Naive thymus-derived CD4-positive, alpha-beta T cell (primary cell): ENCODE results near the gene TRIM39. TPM values are rescaled to one million over a fixed set of nuclear protein-coding genes. Genes with fewer than 3 reads are reported as not detected.
"Not testable (repeated sequence)": the region's sequence is repeated elsewhere in the genome, so short reads cannot be mapped to it uniquely, and the experiment has no call there.

Experiments used
- ATAC-seq: fragments of 150-1000 bp; cut with Tn5 transposase; 2 replicates; pipeline ENCODE4 v1.10.0; 2021; ENCODE audit warnings: mild to moderate bottlenecking, moderate library complexity
- CTCF ChIA-PET: fragments of 350-600 bp; sonication (Branson Sonifier 250); formaldehyde crosslinking; loops from one replicate; lab custom pipeline; 2021; ENCODE audit warnings: antibody characterized with exemption; lab: Charles Lee
- POLR2A ChIA-PET: fragments of 350-600 bp; sonication (Branson Sonifier 250); formaldehyde crosslinking; loops from one replicate; lab custom pipeline; 2021; ENCODE audit warnings: antibody characterized with exemption, inconsistent platforms; lab: Charles Lee
- DNase-seq, 9 donors: peaks; one replicate each; pipeline versions ENCODE4 v3.0.0 to v3.0.0-alpha.2; 2020 to 2022; ENCODE audit warnings: mixed read lengths in 1 of 9
- H3K27ac ChIP-seq: one replicate; pipeline ENCODE4 v1.7.0; 2013; ENCODE audit warnings: mild to moderate bottlenecking, low read depth, low read length, moderate library complexity
- H3K27me3 ChIP-seq, 2 donors: one replicate each; pipeline ENCODE4 v1.7.0; 2013; ENCODE audit warnings: low read length in 2 of 2, mild to moderate bottlenecking in 2 of 2, moderate library complexity in 2 of 2; ENCODE audit not compliant: control insufficient read depth in 2 of 2, insufficient read depth in 2 of 2
- H3K36me3 ChIP-seq, 3 experiments: 1 replicate in 2 of 3; 2 replicates in 1 of 3; pipeline ENCODE4 v1.7.0; 2013; ENCODE audit warnings: low read length in 3 of 3, mild to moderate bottlenecking in 3 of 3, moderate library complexity in 1 of 3; ENCODE audit not compliant: insufficient read depth in 3 of 3, control insufficient read depth in 2 of 3
- H3K4me1 ChIP-seq, 2 donors: one replicate each; pipeline ENCODE4 v1.7.0; 2013; ENCODE audit warnings: low read length in 2 of 2, mild to moderate bottlenecking in 2 of 2, moderate library complexity in 1 of 2; ENCODE audit not compliant: control insufficient read depth in 2 of 2, insufficient read depth in 2 of 2
- H3K4me3 ChIP-seq: 2 replicates; pipeline ENCODE4 v1.7.0; 2013; ENCODE audit warnings: mild to moderate bottlenecking, low read length
- H3K9me3 ChIP-seq, 3 experiments: 1 replicate in 2 of 3; 2 replicates in 1 of 3; pipeline ENCODE4 v1.7.0; 2013; ENCODE audit warnings: low read length in 3 of 3; ENCODE audit not compliant: control insufficient read depth in 2 of 3
- H3K27ac Mint-ChIP-seq, 9 donors: one replicate each; pipeline ENCODE4 v1.8.0; 2020 to 2022; ENCODE audit warnings: mixed read lengths in 9 of 9, mild to moderate bottlenecking in 8 of 9, moderate library complexity in 5 of 9, inconsistent platforms in 2 of 9
- H3K27me3 Mint-ChIP-seq, 5 donors: one replicate each; pipeline ENCODE4 v1.8.0; 2021 to 2022; ENCODE audit warnings: mixed read lengths in 5 of 5, mild to moderate bottlenecking in 1 of 5
- H3K36me3 Mint-ChIP-seq, 5 donors: one replicate each; pipeline ENCODE4 v1.8.0; 2020 to 2022; ENCODE audit warnings: mixed read lengths in 5 of 5, mild to moderate bottlenecking in 3 of 5, inconsistent platforms in 1 of 5
- H3K4me1 Mint-ChIP-seq, 7 donors: one replicate each; pipeline ENCODE4 v1.8.0; 2020 to 2022; ENCODE audit warnings: mixed read lengths in 7 of 7, mild to moderate bottlenecking in 3 of 7, inconsistent platforms in 1 of 7
- H3K4me3 Mint-ChIP-seq, 10 donors: one replicate each; pipeline ENCODE4 v1.8.0; 2020 to 2022; ENCODE audit warnings: mild to moderate bottlenecking in 10 of 10, mixed read lengths in 10 of 10, moderate library complexity in 6 of 10, inconsistent platforms in 2 of 10
- H3K9me3 Mint-ChIP-seq, 11 donors: one replicate each; pipeline ENCODE4 v1.8.0; 2020 to 2022; ENCODE audit warnings: mixed read lengths in 11 of 11, mild to moderate bottlenecking in 4 of 11, inconsistent platforms in 1 of 11, moderate library complexity in 1 of 11
- intact Hi-C, 2 donors: fragments of 100-400 bp; cut with micrococcal nuclease; formaldehyde crosslinking; loops; one replicate each; pipeline ENCODE4 v1.15.1; 2023
- polyA plus RNA-seq, 2 donors: library from polyadenylated mRNA; unstranded; fragments of 300-500 nt; fragmentation: Illumina TruSeq; gene quantifications; one replicate each; pipeline ENCODE4 v1.2.3, GENCODE V29; 2021
- total RNA-seq, 6 experiments: library from RNA in 5 of 6; stranded (reverse) in 5 of 6; gene quantifications; 1 replicate in 5 of 6; 2 replicates in 1 of 6; pipeline ENCODE4 v1.2.3 and lab custom pipeline; 2021 to 2026

Gene TRIM39
- total RNA-seq (10 to 100 TPM; 12.8 to 42.1 (median 26.4) TPM), polyA plus RNA-seq (10 to 100 TPM in 1 of 2 donors, 1 to 10 TPM in 1; 7.6 to 18.6 TPM), total RNA-seq (lab: John Stamatoyannopoulos, UW) (82.4 reads per million, percentile 81 among the genes with 10 or more reads in this experiment)

GRCh38 chr6:30326526-30327231 lies at the start of gene TRIM39:
TSS of gene TRIM39 (plus strand) at chr6:30326927. CDS start at chr6:30329318, 2,391 bp downstream.
- peaks cover 34 to 48% of the 10 kb centered on the region in 2 donors for H3K4me1 ChIP-seq
- H3K9me3 ChIP-seq: no peaks in the 10 kb centered on the region
- peaks cover 42 to 71% (median 63%) of the 10 kb centered on the region in 7 donors for H3K4me1 Mint-ChIP-seq
- no peaks in the 10 kb centered on the region for H3K27me3 Mint-ChIP-seq
- CTCF ChIA-PET: interaction anchor here (0.8 kb wide), 1 partner anchor 49 kb away, joined by 3 read pairs; no protein-coding TSS in a partner anchor
- H3K27ac ChIP-seq: peak within 1 kb of the TSS; percentile 100
- ATAC-seq (peak; percentile 76), DNase-seq (peak; percentile 88 to 94 (median 92))
- peak within 1 kb of the TSS; percentile 93 to 99 (median 97) for H3K4me3 Mint-ChIP-seq
- peak within 1 kb of the TSS; percentile 70 for H3K4me3 ChIP-seq
- H3K9me3 Mint-ChIP-seq: peaks cover 0 to 7% (median 0%) of the 10 kb centered on the region in 11 donors
- intact Hi-C loops: loop anchor here (1.0 to 10.0 kb wide), 14 partner anchors 14 to 831 kb away; partner anchors contain the start of genes GNL1 (in 2 of the 2), MRPS18B (in 2 of the 2), PPP1R10 (in 2 of the 2) and PRR3 (in 2 of the 2)
- peaks cover 6 to 30% (median 7%) of the 10 kb centered on the region in 3 experiments for H3K36me3 ChIP-seq
- H3K27me3 ChIP-seq: no peaks in the 10 kb centered on the region
- POLR2A ChIA-PET: interaction anchor here (0.6 to 4.2 kb wide), 18 partner anchors 8 to 404 kb away, joined by 3 to 41 read pairs (median 5); partner anchors contain the start of genes MRPS18B, POLR1H, PRR3 and RPP21
- H3K27ac Mint-ChIP-seq: peak within 1 kb of the TSS; percentile 92 to 100 (median 99)
- H3K36me3 Mint-ChIP-seq: peaks cover 5 to 28% (median 17%) of the 10 kb centered on the region in 5 donors

GRCh38 chr6:30280988-30281387 lies 45.7 kb upstream of the TRIM39 start:
- H3K4me1 ChIP-seq, H3K4me3 Mint-ChIP-seq, H3K4me3 ChIP-seq, H3K4me1 Mint-ChIP-seq, CTCF ChIA-PET, H3K27me3 ChIP-seq, ATAC-seq, DNase-seq, H3K27ac ChIP-seq, intact Hi-C loops, H3K27ac Mint-ChIP-seq, H3K36me3 ChIP-seq, POLR2A ChIA-PET: not testable (repeated sequence)
- Mint-ChIP-seq H3K36me3 (peaks cover 10 to 34% (median 21%) of the 10 kb centered on the region in 5 donors), H3K9me3 (peaks cover 13 to 98% (median 65%) of the 10 kb centered on the region in 11 donors), H3K27me3 (peaks cover 0 to 12% (median 2%) of the 10 kb centered on the region in 5 donors)
- peaks cover 10 to 67% (median 37%) of the 10 kb centered on the region in 3 experiments for H3K9me3 ChIP-seq

- Mint-ChIP-seq H3K27ac (peak overlapping the region in 1 of 9 donors; percentile 14), H3K4me3 (no peak overlapping the region), H3K4me1 (no peaks in the 10 kb centered on the region), H3K36me3 (peaks cover 10 to 42% (median 21%) of the 10 kb centered on the region in 5 donors), H3K27me3 (peaks cover 0 to 2% (median 0%) of the 10 kb centered on the region in 5 donors), H3K9me3 (peaks cover 17 to 99% (median 74%) of the 10 kb centered on the region in 11 donors)
- Histone ChIP-seq H3K27me3 (no peaks in the 10 kb centered on the region), H3K27ac (no peak overlapping the region), H3K4me3 (no peak overlapping the region), H3K9me3 (peaks cover 10 to 72% (median 41%) of the 10 kb centered on the region in 3 experiments), H3K4me1 (no peaks in the 10 kb centered on the region), H3K36me3 (no peaks in the 10 kb centered on the region)
- no peak for DNase-seq
- CTCF ChIA-PET: no interaction called here
- POLR2A ChIA-PET: no interaction called here
- no peak for ATAC-seq
- intact Hi-C loops: no loop called here
Measured at GRCh38 chr6:30282522-30282921, 44.2 kb upstream of the TRIM39 start.

GRCh38 chr6:30283761-30284160 lies 43.0 kb upstream of the TRIM39 start:
- ATAC-seq (no peak), DNase-seq (no peak)
- Mint-ChIP-seq H3K27ac (no peak overlapping the region), H3K4me3 (no peak overlapping the region), H3K27me3 (no peaks in the 10 kb centered on the region), H3K9me3 (peaks cover 22 to 99% (median 74%) of the 10 kb centered on the region in 11 donors), H3K36me3 (peaks cover 18 to 51% (median 34%) of the 10 kb centered on the region in 5 donors), H3K4me1 (no peaks in the 10 kb centered on the region)
- Histone ChIP-seq H3K9me3 (peaks cover 10 to 59% (median 41%) of the 10 kb centered on the region in 3 experiments), H3K4me1 (no peaks in the 10 kb centered on the region), H3K27ac (no peak overlapping the region), H3K27me3 (no peaks in the 10 kb centered on the region), H3K4me3 (no peak overlapping the region), H3K36me3 (peaks cover 0 to 3% (median 0%) of the 10 kb centered on the region in 3 experiments)
- intact Hi-C loops: no loop called here
- POLR2A ChIA-PET: interaction anchor here (0.6 to 1.0 kb wide), 3 partner anchors 16 to 761 kb away, joined by 3 read pairs; no protein-coding TSS in a partner anchor
- CTCF ChIA-PET: no interaction called here

DNA sequence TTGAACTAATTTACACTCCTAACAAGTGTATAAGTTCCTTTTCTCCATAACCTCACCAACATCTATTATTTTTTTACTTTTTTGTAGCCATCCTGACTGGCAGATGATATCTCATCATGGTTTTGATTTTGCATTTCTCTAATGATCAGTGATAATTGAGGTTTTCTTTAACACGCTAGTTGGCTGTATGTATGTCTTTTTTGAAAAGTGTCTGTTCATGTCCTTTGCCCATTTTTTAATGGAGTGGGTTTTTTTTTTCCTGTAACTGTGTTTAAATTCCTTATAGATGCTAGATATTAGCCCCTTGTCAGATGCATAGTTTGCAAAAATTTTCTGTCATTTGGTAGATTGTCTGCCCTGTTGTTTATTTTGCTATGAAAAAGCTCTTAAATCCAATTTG lies 39.6 kb upstream of the TRIM39 start:
- H3K4me1 ChIP-seq: no peaks in the 10 kb centered on the region
- H3K4me1 Mint-ChIP-seq: no peaks in the 10 kb centered on the region
- H3K36me3 Mint-ChIP-seq: peaks cover 19 to 68% (median 58%) of the 10 kb centered on the region in 5 donors
- H3K9me3 ChIP-seq: peaks cover 6 to 38% (median 26%) of the 10 kb centered on the region in 3 experiments
- H3K27ac Mint-ChIP-seq: no peak overlapping the region
- ChIA-PET POLR2A (no interaction called here), CTCF (no interaction called here)
- peaks cover 0 to 31% (median 0%) of the 10 kb centered on the region in 3 experiments for H3K36me3 ChIP-seq
- H3K27me3 ChIP-seq: no peaks in the 10 kb centered on the region
- H3K4me3 Mint-ChIP-seq: no peak overlapping the region
- ATAC-seq: no peak
- H3K4me3 ChIP-seq: no peak overlapping the region
- H3K27ac ChIP-seq: no peak overlapping the region
- DNase-seq: no peak
- H3K27me3 Mint-ChIP-seq: no peaks in the 10 kb centered on the region
- intact Hi-C loops: no loop called here
- peaks cover 20 to 78% (median 55%) of the 10 kb centered on the region in 11 donors for H3K9me3 Mint-ChIP-seq

DNA sequence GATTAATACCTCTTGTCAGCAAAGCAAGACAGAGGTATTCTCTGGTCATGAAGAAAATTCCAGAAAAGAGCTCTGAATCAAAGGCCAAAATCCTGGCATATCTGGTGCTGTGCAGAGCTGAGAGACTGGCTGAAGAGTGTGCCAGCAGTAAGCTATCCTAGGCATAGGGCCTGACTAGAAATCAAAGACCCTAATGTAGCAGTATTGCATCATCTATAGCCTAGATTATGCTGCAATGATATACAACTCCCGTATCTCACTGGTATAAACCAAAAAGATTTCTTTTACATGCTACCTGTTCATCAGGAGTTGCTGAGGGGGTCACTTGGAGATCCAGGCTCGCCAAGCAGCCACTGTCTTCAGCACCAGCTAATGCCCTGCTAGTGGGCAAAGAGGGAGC lies 30.9 kb upstream of the TRIM39 start:
- no peaks in the 10 kb centered on the region for H3K27me3 ChIP-seq
- ATAC-seq (no peak), DNase-seq (no peak)
- H3K36me3 ChIP-seq: peaks cover 0 to 40% (median 7%) of the 10 kb centered on the region in 3 experiments
- H3K9me3 ChIP-seq: no peaks in the 10 kb centered on the region
- H3K27me3 Mint-ChIP-seq: no peaks in the 10 kb centered on the region
- H3K4me1 Mint-ChIP-seq: peaks cover 0 to 17% (median 6%) of the 10 kb centered on the region in 7 donors
- H3K27ac ChIP-seq: no peak overlapping the region
- H3K4me1 ChIP-seq: no peaks in the 10 kb centered on the region
- H3K27ac Mint-ChIP-seq: peak overlapping the region in 1 of 9 donors; percentile 33
- ChIA-PET CTCF (no interaction called here), POLR2A (no interaction called here)
- no peak overlapping the region for H3K4me3 Mint-ChIP-seq
- peaks cover 0 to 19% (median 6%) of the 10 kb centered on the region in 11 donors for H3K9me3 Mint-ChIP-seq
- H3K4me3 ChIP-seq: no peak overlapping the region
- H3K36me3 Mint-ChIP-seq: peaks cover 4 to 64% (median 40%) of the 10 kb centered on the region in 5 donors
- intact Hi-C loops: no loop called here
